ENCODE measurements around the gene IDI1.
A peak's percentile ranks its signal among the peaks of the same experiment; 100 is the strongest.

Gene IDI1

GRCh38 chr10:1050145-1050544 is 1.2 kb upstream of the IDI1 start:
- ATAC-seq, result no peak
- TF ChIP-seq GLIS3 (CRISPR knock-in tag; IDR thresholded peaks at IDR 0.05) (no peak), RARB (CRISPR knock-in tag; IDR thresholded peaks at IDR 0.05) (no peak), ZC3H10 (CRISPR knock-in tag; IDR thresholded peaks at IDR 0.05) (no peak), POU6F1 (CRISPR knock-in tag; IDR thresholded peaks at IDR 0.05; ENCODE audit: borderline replicate concordance, low read depth) (no peak), TSHZ2 (CRISPR knock-in tag; IDR thresholded peaks at IDR 0.05) (no peak), PATZ1 (CRISPR knock-in tag; IDR thresholded peaks at IDR 0.05; ENCODE audit: borderline replicate concordance) (no peak), CSDC2 (CRISPR knock-in tag; IDR thresholded peaks at IDR 0.05) (no peak)

- TF ChIP-seq CSRNP3 (CRISPR knock-in tag; IDR thresholded peaks at IDR 0.05) (no peak), TCF4 (CRISPR knock-in tag; IDR thresholded peaks at IDR 0.05; ENCODE audit: borderline replicate concordance) (no peak), OSR1 (CRISPR knock-in tag; IDR thresholded peaks at IDR 0.05) (no peak), ISL1 (CRISPR knock-in tag; IDR thresholded peaks at IDR 0.05) (no peak), ZNF70 (CRISPR knock-in tag; IDR thresholded peaks at IDR 0.05) (no peak), PPARA (CRISPR knock-in tag; IDR thresholded peaks at IDR 0.05; ENCODE audit: borderline replicate concordance) (no peak), TOX (CRISPR knock-in tag; IDR thresholded peaks at IDR 0.05; ENCODE audit: borderline replicate concordance) (no peak; the same call in 1 of the 2 replicates), ZFP3 (CRISPR knock-in tag; IDR thresholded peaks at IDR 0.05) (no peak), ZFP30 (CRISPR knock-in tag; IDR thresholded peaks at IDR 0.05) (no peak), ESRRG (CRISPR knock-in tag; IDR thresholded peaks at IDR 0.05) (no peak), CSDC2 (CRISPR knock-in tag; IDR thresholded peaks at IDR 0.05) (no peak), BACH2 (CRISPR knock-in tag; IDR thresholded peaks at IDR 0.05; ENCODE audit: borderline replicate concordance) (no peak), ZNF8 (CRISPR knock-in tag; IDR thresholded peaks at IDR 0.05) (no peak), ARNTL (CRISPR knock-in tag; IDR thresholded peaks at IDR 0.05; ENCODE audit: borderline replicate concordance, low read depth) (no peak), ZNF565 (CRISPR knock-in tag; conservative IDR thresholded peaks at IDR 0.05; ENCODE audit: low read depth) (no peak), SNAI2 (CRISPR knock-in tag; IDR thresholded peaks at IDR 0.05) (no peak)
- peak; percentile 5 for ATAC-seq
These were observed 573 bp upstream of the IDI1 start for GRCh38 chr10:1049425-1049958.

GRCh38 chr10:1048349-1048731 is 579 bp downstream of the IDI1 start:
- peak; percentile 0; the same call in 1 of the 3 replicates for ATAC-seq
- no peak for TF ChIP-seq ZFP30 (CRISPR knock-in tag; IDR thresholded peaks at IDR 0.05)

GRCh38 chr10:1047937-1048336 is 982 bp downstream of the IDI1 start:
- TF ChIP-seq ZC3H10 (CRISPR knock-in tag; IDR thresholded peaks at IDR 0.05) (no peak), ZFP3 (CRISPR knock-in tag; IDR thresholded peaks at IDR 0.05) (no peak), ISL1 (CRISPR knock-in tag; IDR thresholded peaks at IDR 0.05) (no peak), BACH2 (CRISPR knock-in tag; IDR thresholded peaks at IDR 0.05; ENCODE audit: borderline replicate concordance) (no peak)
- peak; percentile 0; the same call in 2 of the 3 replicates for ATAC-seq

Measured in SK-N-SH treated with all-trans-retinoic acid at 6 μM for 48 hours (cell line).